Medulla oblongata (tissue), 1 donor: Measurements from ENCODE around the gene SMYD2.
A peak's percentile ranks its signal among the peaks of the same experiment; 100 is the strongest.

Experiments
- DNase-seq: peaks from one replicate; pipeline ENCODE4 v3.0.0-alpha.2; 2015; ENCODE audit errors: extremely low spot score

Gene SMYD2

GRCh38 chr1:214303141-214303930 lies 22.4 kb downstream of the SMYD2 start:
- DNase-seq: no peak

- no peak for DNase-seq
Observed at GRCh38 chr1:214305164-214305751, 24.3 kb downstream of the SMYD2 start.

- DNase-seq: no peak
Observed at GRCh38 chr1:214306269-214306668, 25.3 kb downstream of the SMYD2 start.

- DNase-seq: no peak
Observed at GRCh38 chr1:214310010-214310409, 29.1 kb downstream of the SMYD2 start.

GRCh38 chr1:214310777-214311690 lies 30.1 kb downstream of the SMYD2 start:
- no peak for DNase-seq

- no peak for DNase-seq
Observed at GRCh38 chr1:214312530-214313051, 31.6 kb downstream of the SMYD2 start.

- DNase-seq: no peak
Observed at GRCh38 chr1:214314178-214314843, 33.4 kb downstream of the SMYD2 start.

GRCh38 chr1:214316593-214316992 lies 35.6 kb downstream of the SMYD2 start:
- DNase-seq: no peak

GRCh38 chr1:214317300-214317699 lies 36.3 kb downstream of the SMYD2 start:
- no peak for DNase-seq

GRCh38 chr1:214317734-214318133 lies 36.8 kb downstream of the SMYD2 start:
- no peak for DNase-seq

GRCh38 chr1:214318356-214318755 lies 37.4 kb downstream of the SMYD2 start:
- DNase-seq: no peak

GRCh38 chr1:214318956-214319736 lies 38.2 kb downstream of the SMYD2 start:
- DNase-seq: no peak

- DNase-seq: no peak
Observed at GRCh38 chr1:214319938-214320337, 39.0 kb downstream of the SMYD2 start.

- no peak for DNase-seq
Observed at GRCh38 chr1:214321705-214322453, 40.9 kb downstream of the SMYD2 start.

- no peak for DNase-seq
Observed at GRCh38 chr1:214324896-214325800, 44.2 kb downstream of the SMYD2 start.

GRCh38 chr1:214326406-214326805 lies 45.4 kb downstream of the SMYD2 start:
- no peak for DNase-seq

- DNase-seq: no peak
Observed at GRCh38 chr1:214327514-214327913, 46.6 kb downstream of the SMYD2 start.

GRCh38 chr1:214328770-214329469 lies 48.0 kb downstream of the SMYD2 start:
- DNase-seq: peak; percentile 91
